Esophagus (tissue), 2 donors: ENCODE results near the gene MLLT10. TPM values are rescaled to one million over a fixed set of nuclear protein-coding genes. Genes with fewer than 3 reads are reported as not detected.

Experiments used
- H3K27ac ChIP-seq, 2 donors: one replicate each; pipeline ENCODE4 v1.5.1; 2013; ENCODE audit warnings: low read depth in 2 of 2, mild to moderate bottlenecking in 2 of 2, inconsistent platforms in 1 of 2, low read length in 1 of 2, moderate library complexity in 1 of 2
- H3K27me3 ChIP-seq, 2 donors: one replicate each; pipeline ENCODE4 v1.6.1; 2013; ENCODE audit warnings: low read length in 2 of 2, control low read depth in 1 of 2, mild to moderate bottlenecking in 1 of 2; ENCODE audit not compliant: insufficient read depth in 2 of 2, control insufficient read depth in 1 of 2
- H3K36me3 ChIP-seq, 2 donors: one replicate each; pipeline ENCODE4 v1.6.1; 2013; ENCODE audit warnings: low read length in 1 of 2; ENCODE audit not compliant: control insufficient read depth in 2 of 2, insufficient read depth in 2 of 2
- H3K4me1 ChIP-seq, 2 donors: one replicate each; pipeline ENCODE4 v1.6.1; 2013; ENCODE audit warnings: low read length in 1 of 2; ENCODE audit not compliant: control insufficient read depth in 2 of 2, insufficient read depth in 2 of 2
- H3K4me3 ChIP-seq, 2 donors: one replicate each; pipeline ENCODE4 v1.5.1; 2013; ENCODE audit warnings: low read length in 2 of 2, mild to moderate bottlenecking in 2 of 2, low read depth in 1 of 2, moderate library complexity in 1 of 2
- H3K9me3 ChIP-seq, 2 donors: one replicate each; pipeline ENCODE4 v1.6.1; 2013; ENCODE audit warnings: mild to moderate bottlenecking in 2 of 2, low read depth in 1 of 2, low read length in 1 of 2, moderate library complexity in 1 of 2; ENCODE audit not compliant: control insufficient read depth in 2 of 2, insufficient read depth in 1 of 2
- WGBS, 2 donors: extraction: QIAGEN DNeasy Blood & Tissue Kit; methylation state at CpG; one replicate each; pipeline ENCODE4 v1.1.7; 2013; 5-methylcytosine and 5-hydroxymethylcytosine counted together
- polyA plus RNA-seq, 2 donors: library from polyadenylated mRNA; stranded (reverse); fragments of 200-250 nt; gene quantifications; one replicate each; pipeline ENCODE4 v1.2.3, GENCODE V29; 2013
- donor health status: healthy with polysubstance abuse.
- donor health status: Bipolar disorder and iron deficiency.

MLLT10 gene
- polyA plus RNA-seq, 2 donors: 14.2 to 17.7 TPM

DNA sequence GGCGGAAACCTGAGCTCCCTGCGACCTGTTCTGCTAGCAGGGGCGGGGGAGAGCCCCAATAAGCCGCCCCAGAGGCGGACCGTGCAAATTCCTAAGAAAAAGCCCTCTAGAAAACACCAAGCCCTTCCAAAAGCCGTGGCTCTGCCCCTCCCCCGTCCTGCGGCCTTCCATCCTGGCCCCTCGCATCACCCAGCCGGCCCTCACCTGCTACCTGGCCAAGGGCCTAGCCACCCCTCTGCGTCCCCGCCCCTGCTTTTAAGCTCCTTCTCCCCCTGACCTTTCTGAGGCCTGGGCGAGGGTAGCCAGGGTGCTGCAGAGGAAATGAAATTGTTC lies 33.5 kb upstream of the MLLT10 start:
- no peak overlapping the region for H3K4me3 ChIP-seq
- H3K36me3 ChIP-seq: no peaks in the 10 kb centered on the region
- WGBS, 2 donors: 68 to 71% methylated on average over 14 of the region's 14 CpGs
- H3K27ac ChIP-seq: no peak overlapping the region
- no peaks in the 10 kb centered on the region for H3K4me1 ChIP-seq
- no peaks in the 10 kb centered on the region for H3K9me3 ChIP-seq
- no peaks in the 10 kb centered on the region for H3K27me3 ChIP-seq

DNA sequence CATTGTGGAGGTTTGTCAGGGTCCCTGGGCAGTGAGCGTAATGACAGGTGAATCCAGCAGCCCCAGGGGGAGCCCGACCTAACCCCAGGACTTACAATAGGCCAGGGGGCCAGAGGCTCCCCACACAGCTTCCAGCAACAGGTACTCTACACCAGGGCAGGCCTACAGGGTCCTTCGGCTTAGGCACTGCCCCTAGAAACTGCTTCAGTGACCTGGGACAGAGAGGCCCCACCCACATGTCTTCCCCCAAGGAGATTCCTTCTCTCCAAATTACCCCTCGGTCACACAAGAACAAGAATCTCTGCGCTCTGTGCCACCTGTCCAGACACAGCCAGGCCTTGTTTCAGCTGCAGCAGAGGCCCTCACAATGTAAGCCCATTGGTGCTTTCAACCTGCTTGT lies 32.9 kb upstream of the MLLT10 start:
- Histone ChIP-seq H3K27me3 (no peaks in the 10 kb centered on the region), H3K27ac (no peak overlapping the region)
- 90 to 94% methylated on average over 5 of the region's 5 CpGs for WGBS, 2 donors

DNA sequence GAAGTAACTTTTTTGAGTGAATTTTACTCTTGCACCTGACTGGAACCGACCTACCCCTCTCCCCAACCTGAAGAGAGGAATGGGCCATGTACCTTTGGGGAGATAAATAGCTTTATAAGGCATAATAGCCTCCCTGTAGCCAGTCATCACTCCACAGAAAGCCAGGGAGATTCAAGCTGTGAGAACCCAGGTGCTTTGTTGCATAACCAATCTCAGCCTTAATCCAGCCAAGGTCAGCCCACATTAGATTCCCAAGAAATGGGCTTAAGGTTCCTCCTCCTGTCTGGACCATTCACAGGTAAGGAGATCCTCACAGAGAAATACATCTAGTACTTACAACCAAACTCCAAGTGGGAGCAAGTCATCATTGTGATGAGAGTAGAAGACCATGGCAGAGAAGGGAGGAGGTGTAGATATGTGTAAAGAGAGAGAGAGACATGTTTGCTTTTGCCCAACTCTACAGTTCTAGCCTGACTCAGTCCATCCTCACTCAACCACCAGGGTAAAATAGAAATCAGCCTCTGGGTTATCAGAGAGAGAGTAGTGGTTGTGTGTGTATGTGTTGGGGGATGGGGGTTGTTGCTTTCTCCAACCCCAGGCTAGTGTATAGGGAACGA lies 32.2 kb upstream of the MLLT10 start:
- Histone ChIP-seq H3K4me3 (no peak overlapping the region), H3K27ac (no peak overlapping the region), H3K27me3 (no peaks in the 10 kb centered on the region), H3K36me3 (no peaks in the 10 kb centered on the region), H3K9me3 (no peaks in the 10 kb centered on the region), H3K4me1 (no peaks in the 10 kb centered on the region)
- 93 to 98% methylated on average over 2 of the region's 2 CpGs for WGBS, 2 donors

More for the DNA sequence above, 32.9 kb upstream of the MLLT10 start:
- no peaks in the 10 kb centered on the region for H3K4me1 ChIP-seq
- H3K4me3 ChIP-seq: no peak overlapping the region
- H3K36me3 ChIP-seq: no peaks in the 10 kb centered on the region
- H3K9me3 ChIP-seq: no peaks in the 10 kb centered on the region

DNA sequence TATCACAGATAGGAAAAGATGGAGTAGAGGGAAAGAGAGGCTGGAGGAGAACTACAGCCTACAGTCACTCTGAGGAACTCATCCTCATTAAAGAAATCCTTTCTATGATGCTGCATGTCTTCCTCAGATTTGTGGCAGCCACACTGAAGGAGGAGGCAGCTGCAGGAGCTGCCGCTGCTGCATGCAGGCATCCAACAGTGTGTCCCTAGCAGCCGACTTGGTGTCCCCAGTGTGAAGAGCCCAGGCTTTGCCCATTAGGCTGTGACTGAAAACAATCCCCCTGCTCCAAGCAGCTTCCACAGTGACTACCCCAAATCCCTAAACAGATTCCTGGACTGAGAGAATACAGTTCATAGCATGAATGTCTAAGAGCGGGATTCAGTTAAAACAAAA lies 31.7 kb upstream of the MLLT10 start:
- WGBS, 2 donors: 96% methylated on average over 3 of the region's 3 CpGs
- no peaks in the 10 kb centered on the region for H3K9me3 ChIP-seq
- H3K4me3 ChIP-seq: no peak overlapping the region

DNA sequence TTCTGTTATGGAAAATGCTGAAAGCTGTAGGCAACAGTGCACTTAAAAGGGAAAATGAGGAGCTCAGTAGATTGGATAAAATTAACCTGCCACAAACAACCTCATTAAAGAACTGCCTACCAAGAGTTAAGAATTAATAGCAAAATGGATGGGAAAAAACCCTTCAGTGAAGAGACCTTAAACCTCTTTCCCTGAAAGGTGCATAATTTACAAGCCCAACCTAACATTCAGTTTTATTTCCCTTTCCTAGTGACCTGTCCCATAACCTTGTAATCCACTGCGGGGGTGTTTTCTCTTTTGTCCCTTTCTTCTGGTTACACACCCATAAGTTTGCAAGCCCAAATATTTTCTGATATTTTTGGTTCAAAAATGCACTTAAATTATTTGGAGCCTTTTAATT lies 30.5 kb upstream of the MLLT10 start:
- Histone ChIP-seq H3K36me3 (no peaks in the 10 kb centered on the region), H3K4me3 (no peak overlapping the region), H3K27ac (no peak overlapping the region), H3K4me1 (no peaks in the 10 kb centered on the region), H3K9me3 (no peaks in the 10 kb centered on the region), H3K27me3 (no peaks in the 10 kb centered on the region)
- WGBS, 2 donors: 81 to 95% methylated on average over 1 of the region's 1 CpG

More for the DNA sequence above, 31.7 kb upstream of the MLLT10 start:
- H3K4me1 ChIP-seq: no peaks in the 10 kb centered on the region
- no peak overlapping the region for H3K27ac ChIP-seq
- no peaks in the 10 kb centered on the region for H3K36me3 ChIP-seq
- no peaks in the 10 kb centered on the region for H3K27me3 ChIP-seq

DNA sequence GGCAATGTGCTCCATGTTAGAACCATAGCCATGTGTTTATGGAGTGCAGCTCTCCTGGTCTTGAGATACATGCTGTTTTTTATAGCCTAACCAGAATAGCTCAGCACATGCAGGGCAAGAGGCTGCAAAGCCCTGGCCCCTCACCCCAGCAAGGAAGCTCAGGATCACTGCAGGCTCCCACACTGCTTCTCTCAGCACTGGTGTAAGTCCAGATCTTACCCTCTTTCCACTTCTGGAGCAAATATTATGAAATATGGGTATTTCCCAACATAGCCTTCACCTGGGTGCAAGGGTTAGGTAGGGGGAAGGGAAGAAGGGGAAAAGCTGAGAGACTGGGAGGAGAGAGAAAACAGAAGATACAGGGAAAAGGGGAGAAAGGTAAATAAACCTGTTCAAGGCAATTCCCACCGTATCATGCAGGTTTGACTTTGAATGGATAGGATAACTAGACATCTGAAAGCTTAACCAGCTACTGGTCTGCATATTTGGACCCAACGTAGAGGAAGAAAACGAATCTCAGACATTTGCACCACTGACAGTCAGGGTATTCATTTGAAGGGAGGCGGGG lies 28.2 kb upstream of the MLLT10 start:
- Histone ChIP-seq H3K36me3 (no peaks in the 10 kb centered on the region), H3K4me3 (no peak overlapping the region), H3K27me3 (no peaks in the 10 kb centered on the region), H3K9me3 (no peaks in the 10 kb centered on the region), H3K27ac (no peak overlapping the region), H3K4me1 (peaks cover 0 to 1% of the 10 kb centered on the region in 2 donors)
- 89 to 93% methylated on average over 4 of the region's 4 CpGs for WGBS, 2 donors

DNA sequence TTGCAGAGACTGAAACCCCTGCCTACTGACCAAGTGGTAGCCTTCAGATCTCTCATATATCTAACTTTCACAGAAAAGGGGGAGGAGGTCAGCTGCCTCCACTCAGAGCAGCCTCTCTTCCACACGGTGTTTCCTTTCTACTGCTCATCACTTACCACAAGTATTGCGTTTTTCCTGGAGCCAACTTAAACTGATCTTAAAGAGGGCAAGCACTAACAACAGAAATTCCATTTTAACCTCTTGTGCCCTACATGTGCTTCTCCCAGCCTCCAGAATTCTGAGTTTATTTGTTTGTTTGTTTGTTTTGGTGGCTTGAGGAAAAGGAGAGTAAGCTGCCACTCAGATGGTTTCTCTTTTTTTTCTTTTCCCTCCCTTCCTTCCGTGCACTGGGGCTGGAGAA lies 27.7 kb upstream of the MLLT10 start:
- 69 to 79% methylated on average over 3 of the region's 3 CpGs for WGBS, 2 donors
- Histone ChIP-seq H3K4me3 (no peak overlapping the region), H3K36me3 (no peaks in the 10 kb centered on the region), H3K4me1 (peaks cover 0 to 1% of the 10 kb centered on the region in 2 donors), H3K27ac (no peak overlapping the region), H3K27me3 (no peaks in the 10 kb centered on the region), H3K9me3 (no peaks in the 10 kb centered on the region)

DNA sequence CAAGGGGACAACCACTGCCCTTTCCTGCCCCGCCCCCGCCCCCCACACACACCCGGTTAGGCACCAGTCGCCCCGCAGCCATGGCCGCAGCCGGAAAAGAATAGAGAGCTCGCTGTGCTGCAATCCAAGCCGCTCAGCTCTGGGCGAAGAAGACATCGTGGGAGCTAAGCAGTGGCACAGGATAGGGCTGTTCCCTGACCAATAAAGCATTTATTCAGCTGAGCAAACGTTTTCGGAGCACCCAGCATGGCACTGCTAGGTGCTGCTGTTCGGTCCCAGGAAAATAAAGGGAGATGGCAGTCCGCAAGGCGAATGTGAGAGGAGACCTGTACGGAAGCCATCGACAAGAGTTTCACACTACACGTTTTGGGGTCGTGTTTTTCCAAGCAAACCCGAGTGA lies 26.9 kb upstream of the MLLT10 start:
- no peaks in the 10 kb centered on the region for H3K27me3 ChIP-seq
- no peak overlapping the region for H3K27ac ChIP-seq
- 84 to 88% methylated on average over 21 of the region's 21 CpGs for WGBS, 2 donors
- no peaks in the 10 kb centered on the region for H3K36me3 ChIP-seq
- H3K9me3 ChIP-seq: no peaks in the 10 kb centered on the region
- H3K4me1 ChIP-seq: peaks cover 0 to 1% of the 10 kb centered on the region in 2 donors
- H3K4me3 ChIP-seq: no peak overlapping the region

DNA sequence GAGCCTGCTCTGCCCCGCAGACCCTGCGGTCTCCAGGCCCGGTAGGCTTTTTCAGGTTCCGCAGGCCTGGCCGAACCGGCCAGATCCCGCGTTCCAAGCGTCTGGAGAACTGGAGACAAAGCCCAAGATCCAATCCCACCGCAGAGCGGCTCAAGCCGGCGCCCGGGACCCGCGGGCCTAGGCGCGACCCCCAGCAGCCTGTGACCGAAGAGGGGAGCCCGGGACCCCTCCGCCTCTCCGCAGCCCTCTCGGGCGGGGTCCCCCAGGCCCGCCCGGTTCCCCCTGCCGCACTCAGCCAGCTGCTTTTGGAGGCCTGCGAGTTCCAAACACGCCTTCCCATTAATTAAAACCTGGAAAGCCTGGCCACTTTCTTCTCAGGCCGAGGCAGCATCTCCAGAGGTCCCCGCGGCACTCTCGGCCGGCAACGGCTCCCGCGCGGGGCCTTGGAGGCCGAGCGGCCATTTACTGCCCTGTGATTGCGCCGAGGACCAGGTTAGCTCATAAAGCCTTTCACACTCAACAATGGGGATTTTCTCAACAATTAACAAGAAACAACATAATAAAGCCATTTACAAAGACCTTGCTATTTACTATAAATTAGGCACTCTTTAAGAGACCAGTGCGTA lies 25.2 kb upstream of the MLLT10 start:
- Histone ChIP-seq H3K27me3 (no peaks in the 10 kb centered on the region), H3K36me3 (no peaks in the 10 kb centered on the region), H3K27ac (no peak overlapping the region), H3K4me1 (peaks cover 0 to 1% of the 10 kb centered on the region in 2 donors), H3K9me3 (no peaks in the 10 kb centered on the region), H3K4me3 (no peak overlapping the region)
- WGBS, 2 donors: 90 to 93% methylated on average over 43 of the region's 43 CpGs
